HG03342 (cell line): ENCODE results near the gene POLR2B.
"Not testable (repeated sequence)": the region's sequence is repeated elsewhere in the genome, so short reads cannot be mapped to it uniquely, and the experiment has no call there.

Experiments used
- ATAC-seq: cut with Tn5 transposase; IDR thresholded peaks from one replicate; pipeline ENCODE4 v1.9.1; 2021; ENCODE audit warnings: mild to moderate bottlenecking, moderate library complexity; ENCODE audit not compliant: unreplicated experiment

The POLR2B gene

GRCh38 chr4:56978750-56979303 lies at the start of gene POLR2B:
Gene POLR2B (plus strand): TSS chr4:56978896. CDS start chr4:56978986, 90 bp downstream.
- ATAC-seq, result peak; percentile 44

- no peak for ATAC-seq
These were observed 48.1 kb upstream of the POLR2B start for GRCh38 chr4:56930638-56931037.

- no peak for ATAC-seq
These were observed 46.8 kb upstream of the POLR2B start for GRCh38 chr4:56931924-56932323.

GRCh38 chr4:56937262-56937661 lies 41.4 kb upstream of the POLR2B start:
- ATAC-seq, result no peak

- ATAC-seq, result not testable (repeated sequence)
These were observed 38.9 kb upstream of the POLR2B start for GRCh38 chr4:56939826-56940225.

GRCh38 chr4:56940403-56940802 lies 38.3 kb upstream of the POLR2B start:
- ATAC-seq, result no peak

GRCh38 chr4:56940971-56941370 lies 37.7 kb upstream of the POLR2B start:
- no peak for ATAC-seq

- ATAC-seq, result no peak
These were observed 37.3 kb upstream of the POLR2B start for GRCh38 chr4:56941403-56941802.

GRCh38 chr4:56953680-56954520 lies 24.8 kb upstream of the POLR2B start:
- ATAC-seq, result no peak

- ATAC-seq, result no peak
These were observed 20.6 kb upstream of the POLR2B start for GRCh38 chr4:56958111-56958517.

GRCh38 chr4:56959100-56959499 lies 19.6 kb upstream of the POLR2B start:
- ATAC-seq, result no peak

- no peak for ATAC-seq
These were observed 17.6 kb upstream of the POLR2B start for GRCh38 chr4:56961107-56961500.

GRCh38 chr4:56971383-56971782 lies 7.3 kb upstream of the POLR2B start:
- no peak for ATAC-seq

GRCh38 chr4:56972389-56972788 lies 6.3 kb upstream of the POLR2B start:
- ATAC-seq, result no peak

GRCh38 chr4:56972809-56973208 lies 5.9 kb upstream of the POLR2B start:
- no peak for ATAC-seq

GRCh38 chr4:56973336-56973735 lies 5.4 kb upstream of the POLR2B start:
- no peak for ATAC-seq

- no peak for ATAC-seq
These were observed 2.3 kb upstream of the POLR2B start for GRCh38 chr4:56976283-56976836.

- ATAC-seq, result peak; percentile 24
These were observed 1.8 kb upstream of the POLR2B start for GRCh38 chr4:56976837-56977320.

GRCh38 chr4:56977321-56978012 lies 1.2 kb upstream of the POLR2B start, which contains the start of gene NOA1:
Gene NOA1 (minus strand): TSS chr4:56977606. CDS start chr4:56977585, 21 bp downstream.
- peak; percentile 82 for ATAC-seq

- no peak for ATAC-seq
These were observed 851 bp downstream of the POLR2B start for GRCh38 chr4:56979421-56980072.

GRCh38 chr4:56981795-56982201 lies 3.1 kb downstream of the POLR2B start:
- ATAC-seq, result no peak
